A172 (cell line): ENCODE results near the gene NSMCE1. TPM values are rescaled to one million over a fixed set of nuclear protein-coding genes. Genes with fewer than 3 reads are reported as not detected.
A peak's percentile ranks its signal among the peaks of the same experiment; 100 is the strongest.
"Not testable (repeated sequence)": the region's sequence is repeated elsewhere in the genome, so short reads cannot be mapped to it uniquely, and the experiment has no call there.

ENCODE experiments used
- DNase-seq: peaks from one replicate; pipeline ENCODE4 v3.0.0-alpha.2; 2015; ENCODE audit warnings: low spot score
- total RNA-seq: library from RNA; depleted of rRNA; stranded (reverse); fragments of >200 nt; shearing (Covaris generic); gene quantifications from 2 replicates; pipeline ENCODE4 v1.2.3, GENCODE V29; 2014

NSMCE1 gene
- total RNA-seq, 1 experiment from 2014 or later = 104 TPM

GRCh38 chr16:27216297-27216885 is 52.2 kb downstream of the NSMCE1 start:
- DNase-seq = no peak

GRCh38 chr16:27215660-27216059 is 52.9 kb downstream of the NSMCE1 start:
- no peak for DNase-seq

DNA sequence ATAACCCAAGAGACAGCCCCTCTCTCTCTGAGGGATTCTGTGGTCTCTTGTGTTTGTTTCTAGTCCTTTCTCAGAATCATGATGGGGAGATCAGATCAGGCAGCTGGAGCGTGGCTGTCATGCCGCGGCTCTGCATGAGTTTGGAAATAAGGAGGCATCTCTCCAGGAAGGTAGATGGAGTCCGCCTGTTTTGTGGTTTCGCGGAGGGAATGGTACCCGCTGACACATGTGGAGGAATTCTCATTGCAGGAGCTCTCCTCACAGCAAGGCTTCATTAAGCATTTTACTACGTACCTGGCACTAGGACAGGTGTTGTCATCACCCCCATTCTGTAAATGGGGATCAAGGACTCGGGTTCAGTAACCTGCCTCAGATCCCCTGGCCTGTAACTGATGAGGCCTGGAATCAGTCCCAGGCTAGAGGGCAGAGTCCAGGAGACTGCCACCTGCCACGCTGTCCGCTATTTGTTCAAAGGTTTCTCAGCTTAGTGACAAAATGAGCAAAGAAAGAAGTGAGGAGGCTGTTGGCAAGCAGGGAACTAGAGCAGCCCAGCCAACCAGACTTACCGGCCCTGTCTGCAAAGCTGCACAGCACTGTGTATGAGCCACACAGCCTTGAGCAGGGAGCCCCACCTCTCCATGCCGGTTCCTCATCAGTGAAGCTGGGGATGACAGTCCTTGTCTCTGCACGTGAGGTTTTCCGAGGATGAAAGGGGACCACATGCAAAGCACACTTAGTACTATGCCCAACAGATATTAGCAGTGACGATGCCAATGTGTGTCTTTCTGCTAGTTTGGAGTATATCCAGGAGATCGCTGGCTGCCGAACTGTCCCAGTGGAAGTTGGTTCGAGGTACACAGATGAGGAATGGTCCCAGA is 54.2 kb downstream of the NSMCE1 start:
- DNase-seq = no peak

GRCh38 chr16:27211026-27211425 is 57.5 kb downstream of the NSMCE1 start:
- DNase-seq = no peak

DNA sequence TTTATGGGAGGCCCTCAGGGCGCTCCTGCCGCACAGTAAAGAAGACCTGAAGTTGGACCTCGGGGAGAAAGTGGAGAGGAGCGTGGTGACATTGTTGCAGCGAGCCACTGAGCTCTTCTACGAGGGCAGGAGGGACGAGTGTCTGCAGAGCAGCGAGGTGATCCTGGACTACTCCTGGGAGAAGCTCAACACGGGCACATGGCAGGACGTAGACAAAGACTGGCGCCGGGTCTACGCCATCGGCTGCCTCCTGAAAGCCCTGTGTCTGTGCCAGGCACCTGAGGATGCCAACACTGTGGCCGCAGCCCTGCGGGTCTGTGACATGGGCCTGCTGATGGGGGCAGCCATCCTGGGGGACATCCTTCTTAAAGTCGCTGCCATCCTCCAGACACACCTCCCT is 58.4 kb downstream of the NSMCE1 start:
- DNase-seq = no peak

GRCh38 chr16:27209591-27209990 is 59.0 kb downstream of the NSMCE1 start:
- DNase-seq = no peak

GRCh38 chr16:27208796-27209195 is 59.8 kb downstream of the NSMCE1 start:
- no peak for DNase-seq

DNA sequence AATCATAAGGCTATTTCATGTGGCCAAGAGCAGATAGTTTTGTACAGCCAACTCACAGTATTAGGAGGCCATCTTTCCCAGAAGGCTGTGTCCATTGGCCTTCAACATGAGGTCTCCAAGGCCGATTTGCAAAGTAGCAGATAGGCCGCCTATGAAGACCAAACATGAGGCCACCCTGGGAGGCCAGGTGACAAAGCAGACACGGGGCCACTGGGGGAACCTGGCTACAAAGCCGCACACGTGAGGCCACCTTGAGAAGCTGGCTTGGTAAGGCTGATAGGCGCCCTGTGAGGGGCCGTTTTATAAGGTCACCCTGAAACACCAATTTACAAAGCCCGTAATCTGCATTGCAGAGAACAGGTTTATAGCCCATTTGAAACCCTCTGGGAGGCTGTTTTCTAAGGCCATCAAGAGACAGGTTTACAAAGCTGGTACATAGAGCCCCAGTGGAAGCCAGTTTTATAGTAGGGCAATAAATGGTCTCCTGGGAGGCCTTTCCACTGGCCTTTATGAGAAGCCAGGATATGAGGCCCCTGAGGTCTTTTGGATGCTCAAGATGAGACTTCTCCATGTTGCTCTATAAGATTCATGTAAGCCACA is 60.4 kb downstream of the NSMCE1 start:
- DNase-seq = no peak

- DNase-seq = not testable (repeated sequence)
Measured at GRCh38 chr16:27207121-27207520, 61.5 kb downstream of the NSMCE1 start.

GRCh38 chr16:27205423-27206065 is 63.0 kb downstream of the NSMCE1 start:
- DNase-seq = no peak

DNA sequence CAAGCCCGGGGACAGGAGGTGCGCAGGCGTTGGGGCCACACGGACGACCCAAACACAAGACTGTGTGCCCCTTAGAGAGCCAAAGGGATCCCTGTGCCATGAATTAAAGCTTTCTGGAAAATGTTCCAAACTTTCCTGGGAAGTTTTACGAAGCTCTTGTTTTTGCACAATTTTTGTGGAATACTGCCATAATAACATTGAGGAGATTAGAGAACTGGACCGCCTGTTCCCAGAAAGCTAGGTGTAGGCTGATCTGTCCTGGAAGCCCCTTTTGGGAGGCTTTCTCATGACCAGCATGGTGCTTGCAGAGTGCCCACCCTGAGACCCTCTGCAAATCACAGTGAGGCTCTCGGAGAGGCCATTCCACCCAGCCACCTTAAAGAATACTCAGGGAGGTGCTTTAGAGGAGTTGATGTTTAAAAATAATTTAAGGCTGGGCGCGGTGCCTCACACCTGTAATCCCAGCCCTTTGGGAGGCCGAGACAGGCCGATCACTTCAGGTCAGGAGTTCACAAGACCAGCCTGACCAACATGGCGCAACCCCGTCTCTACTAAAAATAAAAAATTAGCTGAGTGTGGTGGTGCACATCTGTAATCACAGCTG is 64.2 kb downstream of the NSMCE1 start:
- DNase-seq = no peak

- DNase-seq = peak; percentile 100
Measured at GRCh38 chr16:27203507-27204311, 64.9 kb downstream of the NSMCE1 start, which contains the start of gene KDM8. KDM8 (plus strand) TSS chr16:27203526; CDS start chr16:27210124, 6,598 bp downstream.

DNA sequence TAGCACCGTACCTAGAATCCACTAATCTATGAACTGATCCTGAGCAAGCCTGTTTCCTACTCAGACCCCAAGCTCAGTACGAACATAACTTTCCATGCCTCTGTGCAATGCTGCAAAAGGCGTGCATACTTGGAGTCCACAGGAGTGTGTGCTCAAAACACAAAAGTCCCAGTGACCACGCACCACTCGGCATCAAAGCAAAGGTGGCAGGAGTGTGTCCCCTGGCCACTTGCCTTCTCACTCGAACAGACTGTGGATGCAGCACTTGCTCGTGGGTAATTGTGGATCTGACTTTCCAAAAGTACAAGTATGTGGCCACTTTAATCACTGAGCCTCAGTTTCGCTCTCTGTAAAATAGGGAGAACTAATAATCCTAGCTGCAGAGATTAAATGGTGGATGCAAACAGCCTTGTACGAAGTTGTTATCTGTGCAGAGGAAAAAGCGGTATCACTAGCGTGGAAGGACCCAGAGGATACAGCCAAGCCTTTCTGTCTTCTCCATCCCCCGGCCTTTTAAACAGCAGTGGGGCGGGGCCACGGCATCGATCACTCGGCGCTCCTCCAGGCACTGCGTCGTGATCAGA is 65.6 kb downstream of the NSMCE1 start:
- DNase-seq = no peak

- DNase-seq = not testable (repeated sequence)
Measured at GRCh38 chr16:27200914-27201313, 67.7 kb downstream of the NSMCE1 start.

- peak; percentile 35 for DNase-seq
Measured at GRCh38 chr16:27199736-27200135, 68.8 kb downstream of the NSMCE1 start.

DNA sequence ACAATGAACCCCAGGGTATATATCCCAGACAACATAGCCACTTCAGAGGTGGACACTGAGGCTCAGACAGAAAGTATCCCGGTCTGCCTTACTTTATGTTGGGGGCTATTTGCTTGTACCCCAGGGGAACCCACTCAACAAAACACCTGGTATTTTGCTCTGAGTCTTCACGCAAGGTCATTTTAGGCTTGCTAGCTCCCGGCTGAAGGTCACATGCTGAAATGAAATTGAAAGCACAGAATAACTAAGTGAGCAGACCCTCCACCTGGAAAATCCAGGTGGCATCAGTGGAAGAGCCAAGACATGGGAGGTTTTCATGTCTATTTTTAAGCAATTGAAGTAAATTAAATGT is 69.4 kb downstream of the NSMCE1 start:
- DNase-seq = no peak

DNA sequence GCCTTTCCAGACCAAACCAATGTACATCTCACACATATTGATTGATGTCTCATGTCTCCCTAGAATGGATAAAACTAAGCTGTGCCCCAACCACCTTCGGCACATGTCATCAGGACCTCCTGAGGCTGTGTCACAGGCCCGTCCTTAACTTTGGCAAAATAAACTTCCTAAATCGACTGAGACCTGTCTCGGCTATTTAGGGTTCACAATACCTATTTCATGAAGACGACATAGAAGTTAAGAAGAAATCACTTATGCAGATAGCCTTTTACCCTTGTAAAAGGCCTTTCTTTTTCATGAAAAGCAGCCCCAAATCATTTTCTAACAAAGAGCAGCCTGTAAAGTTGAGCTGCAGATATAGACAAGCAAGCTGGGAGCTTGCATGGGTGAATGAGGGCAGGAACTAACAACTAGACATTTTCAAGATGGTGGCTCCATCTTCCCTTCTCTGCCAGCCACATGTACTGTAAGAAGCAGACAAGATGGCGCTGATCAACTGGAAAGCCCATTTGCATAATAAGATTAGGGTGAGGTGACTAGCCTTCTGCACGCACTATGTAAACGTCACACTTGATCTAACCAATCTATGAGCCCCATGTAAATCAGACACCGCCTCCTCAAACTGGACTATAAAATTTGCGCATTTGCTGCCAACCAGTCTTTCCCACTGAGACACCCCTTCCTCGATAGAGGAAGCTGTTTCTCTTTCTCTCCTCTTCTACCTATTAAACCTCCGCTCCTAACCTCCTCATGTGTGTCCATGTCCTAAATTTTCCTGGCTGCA is 69.9 kb downstream of the NSMCE1 start:
- no peak for DNase-seq

DNA sequence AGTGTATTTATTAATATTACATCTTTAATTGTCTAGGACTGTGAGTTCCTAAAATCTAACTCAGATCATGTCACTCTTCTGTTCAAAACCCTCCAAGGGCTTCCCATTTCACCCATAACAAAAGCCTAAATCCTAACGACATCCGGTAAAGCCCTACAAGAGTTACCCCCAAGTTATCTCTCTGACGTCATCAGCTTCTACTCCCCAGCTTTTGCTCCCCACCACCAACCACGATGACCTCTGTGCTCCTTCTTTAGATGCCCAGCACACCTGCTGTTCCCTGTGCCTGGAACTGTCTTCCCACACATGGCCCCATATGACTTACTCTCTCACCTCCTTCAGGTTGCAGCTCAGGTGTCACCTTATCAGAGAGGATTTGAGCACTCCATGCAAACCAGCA is 71.6 kb downstream of the NSMCE1 start:
- no peak for DNase-seq

GRCh38 chr16:27195941-27196595 is 72.5 kb downstream of the NSMCE1 start:
- DNase-seq = no peak
